Body of pancreas (tissue), 4 donors: Measurements from ENCODE around the gene STAU1. TPM values are rescaled to one million over a fixed set of nuclear protein-coding genes. Genes with fewer than 3 reads are reported as not detected.

ENCODE experiments used
- ATAC-seq: fragments of 150-250 bp; one replicate; pipeline ENCODE4 v1.9.1; 2016
- DNase-seq, 4 donors: peaks; one replicate each; pipeline ENCODE4 v3.0.0-alpha.2; 2019
- H3K27ac ChIP-seq, 4 donors: fragments of 200-600 bp; sonication (generic); 1 replicate in 3 of 4; 2 replicates in 1 of 4; pipeline versions ENCODE4 v1.5.1 to v1.6.1; 2016 to 2019; ENCODE audit warnings: mild to moderate bottlenecking in 1 of 4, mixed read lengths in 1 of 4, moderate library complexity in 1 of 4
- H3K27me3 ChIP-seq, 2 donors: fragments of 200-600 bp; sonication (generic); one replicate each; pipeline ENCODE4 v1.6.0; 2016; ENCODE audit warnings: mild to moderate bottlenecking in 1 of 2
- H3K36me3 ChIP-seq, 2 donors: fragments of 200-600 bp; sonication (generic); replicated peaks in 1 of 2; 2 replicates each; pipeline ENCODE4 v1.5.1; 2016; ENCODE audit warnings: low read depth in 2 of 2; ENCODE audit not compliant: insufficient read depth in 1 of 2
- H3K4me1 ChIP-seq: fragments of 200-600 bp; sonication (generic); one replicate; pipeline ENCODE4 v1.6.0; 2016
- H3K4me3 ChIP-seq, 2 donors: fragments of 200-600 bp; sonication (generic); 1 replicate in 1 of 2; 2 replicates in 1 of 2; pipeline ENCODE4 v1.5.1; 2016 to 2019
- H3K9me3 ChIP-seq, 3 donors: fragments of 200-600 bp; sonication (generic); 1 replicate in 2 of 3; 2 replicates in 1 of 3; pipeline ENCODE4 v1.5.1; 2016
- CTCF ChIP-seq, 7 experiments: fragments of 450-650 bp in 4 of 7; fragments of 200-600 bp in 3 of 7; sonication (generic) in 3 of 7; IDR thresholded peaks; one replicate each; pipeline ENCODE4 v1.5.1; 2016 to 2019; ENCODE audit warnings: antibody characterized with exemption in 7 of 7
- POLR2A ChIP-seq, 3 donors: fragments of 450-650 bp; IDR thresholded peaks; one replicate each; pipeline ENCODE4 v1.6.1; 2016; ENCODE audit warnings: antibody characterized with exemption in 3 of 3, mild to moderate bottlenecking in 2 of 3
- WGBS, 2 donors: methylation state at CpG; one replicate each; pipeline ENCODE4 v1.1.5; 2017; 5-methylcytosine and 5-hydroxymethylcytosine counted together
- intact Hi-C: fragments of 100-400 bp; cut with DNase I; formaldehyde crosslinking; loops from one replicate; pipeline ENCODE4 v1.15.1; 2023
- total RNA-seq, 2 donors: library from RNA; depleted of rRNA; stranded (reverse); fragments of >200 nt; gene quantifications; one replicate each; pipeline ENCODE4 v1.1.0, GENCODE V29; 2016

The STAU1 gene
- total RNA-seq, 2 donors from 2014 or later, result 50.4 to 78.3 TPM

- H3K4me1 ChIP-seq, result no peaks in the 10 kb centered on the region
- H3K4me3 ChIP-seq, result no peak overlapping the region
- peaks cover 8 to 20% of the 10 kb centered on the region in 2 donors for H3K36me3 ChIP-seq
- H3K27ac ChIP-seq, result no peak overlapping the region
- 92 to 94% methylated on average over 13 of the region's 13 CpGs for WGBS, 2 donors
- no peak for DNase-seq
- H3K27me3 ChIP-seq, result no peaks in the 10 kb centered on the region
- TF ChIP-seq CTCF (IDR thresholded peaks at IDR 0.05) (no peak), POLR2A (IDR thresholded peaks at IDR 0.05) (no peak)
- intact Hi-C loops, result no loop called here
- ATAC-seq, result no peak
- no peaks in the 10 kb centered on the region for H3K9me3 ChIP-seq
Measured at GRCh38 chr20:49122920-49123319, 65.2 kb downstream of the STAU1 start.

- peaks cover 8 to 36% of the 10 kb centered on the region in 2 donors for H3K36me3 ChIP-seq
- H3K27me3 ChIP-seq, result no peaks in the 10 kb centered on the region
- ATAC-seq (no peak), DNase-seq (no peak)
- H3K9me3 ChIP-seq, result no peaks in the 10 kb centered on the region
- WGBS, 2 donors, result 20 to 83% methylated on average over 1 to 7 of the region's 7 CpGs
- H3K4me1 ChIP-seq, result no peaks in the 10 kb centered on the region
- no peak overlapping the region for H3K4me3 ChIP-seq
- intact Hi-C loops, result no loop called here
- TF ChIP-seq CTCF (IDR thresholded peaks at IDR 0.05) (no peak), POLR2A (IDR thresholded peaks at IDR 0.05) (no peak)
- H3K27ac ChIP-seq, result no peak overlapping the region
Measured at GRCh38 chr20:49119988-49120387, 68.1 kb downstream of the STAU1 start.

- peaks cover 0 to 31% of the 10 kb centered on the region in 2 donors for H3K36me3 ChIP-seq
- H3K4me1 ChIP-seq, result no peaks in the 10 kb centered on the region
- no peaks in the 10 kb centered on the region for H3K9me3 ChIP-seq
- no peak overlapping the region for H3K27ac ChIP-seq
- no peak for ATAC-seq
- no peaks in the 10 kb centered on the region for H3K27me3 ChIP-seq
- no peak overlapping the region for H3K4me3 ChIP-seq
- 72 to 79% methylated on average over 3 of the region's 3 CpGs for WGBS, 2 donors
- intact Hi-C loops, result no loop called here
- TF ChIP-seq POLR2A (IDR thresholded peaks at IDR 0.05) (no peak), CTCF (IDR thresholded peaks at IDR 0.05) (no peak)
- no peak for DNase-seq
Measured at GRCh38 chr20:49118307-49118706, 69.8 kb downstream of the STAU1 start.

GRCh38 chr20:49115564-49115963, 72.6 kb downstream of the STAU1 start:
- intact Hi-C loops, result no loop called here
- H3K4me3 ChIP-seq, result no peak overlapping the region
- no peak for TF ChIP-seq POLR2A (IDR thresholded peaks at IDR 0.05)
- DNase-seq (no peak), ATAC-seq (no peak)
- H3K27ac ChIP-seq, result no peak overlapping the region
- WGBS, 2 donors, result 87 to 90% methylated on average over 7 of the region's 7 CpGs
- H3K27me3 ChIP-seq, result no peaks in the 10 kb centered on the region
- H3K36me3 ChIP-seq, result peaks cover 0 to 31% of the 10 kb centered on the region in 2 donors
- H3K9me3 ChIP-seq, result no peaks in the 10 kb centered on the region
- no peaks in the 10 kb centered on the region for H3K4me1 ChIP-seq

GRCh38 chr20:49112596-49113274, 75.4 kb downstream of the STAU1 start:
- Histone ChIP-seq H3K27me3 (no peaks in the 10 kb centered on the region), H3K27ac (no peak overlapping the region), H3K4me1 (no peaks in the 10 kb centered on the region), H3K36me3 (peaks cover 0 to 26% of the 10 kb centered on the region in 2 donors), H3K4me3 (no peak overlapping the region), H3K9me3 (no peaks in the 10 kb centered on the region)
- DNase-seq (no peak), ATAC-seq (no peak)
- 89 to 91% methylated on average over 15 of the region's 15 CpGs for WGBS, 2 donors
- intact Hi-C loops, result no loop called here
- TF ChIP-seq POLR2A (IDR thresholded peaks at IDR 0.05), result no peak
